GM21360 (cell line): Measurements from ENCODE around the gene PTCH2.

Experiments
- ATAC-seq: cut with Tn5 transposase; IDR thresholded peaks from one replicate; pipeline ENCODE4 v1.9.1; 2021; ENCODE audit warnings: mild to moderate bottlenecking, moderate library complexity; ENCODE audit not compliant: unreplicated experiment

The PTCH2 gene

DNA sequence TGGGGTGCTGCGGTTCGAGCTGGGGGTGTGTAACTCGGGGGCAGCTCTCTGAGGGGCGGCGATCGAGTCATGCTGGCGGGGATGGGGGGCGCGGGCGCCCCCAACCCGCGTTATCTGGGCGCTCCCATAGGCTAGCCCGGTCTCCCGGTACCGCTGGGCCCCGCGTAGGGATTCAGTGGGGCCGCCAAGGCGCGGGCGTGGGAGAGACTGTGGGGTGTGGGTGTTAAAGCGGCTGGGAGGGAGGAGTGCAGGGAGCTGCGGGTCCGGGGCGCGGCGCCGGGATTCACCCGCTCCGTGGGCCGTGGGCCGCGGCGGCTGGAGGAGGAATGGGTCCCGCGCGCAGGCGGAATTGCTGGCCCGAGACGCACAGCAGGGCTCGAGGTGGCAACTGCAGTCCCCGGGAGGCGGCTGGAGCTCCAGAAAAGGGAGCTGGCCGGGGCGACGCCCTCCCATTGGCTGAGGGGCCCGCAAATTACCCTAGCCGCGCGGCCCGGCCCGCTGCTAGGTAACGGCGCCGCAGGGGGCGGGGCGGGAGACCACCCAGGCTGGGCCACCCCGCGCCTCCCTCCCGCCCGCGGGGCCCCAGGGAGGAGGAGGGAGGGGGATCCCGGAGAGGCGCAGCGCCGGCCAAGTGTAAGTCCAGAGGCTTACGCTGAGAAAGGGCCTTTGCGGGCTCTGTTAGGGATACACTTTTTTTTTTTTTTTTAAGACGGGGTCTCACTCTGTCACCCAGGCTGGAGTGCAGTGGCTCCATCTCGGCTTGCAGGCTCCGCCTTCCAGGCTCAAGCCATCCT lies at the start of gene PTCH2:
TSS of gene PTCH2 (minus strand) at position 392 of the 794 bp plus-strand sequence. CDS start at position 71, 321 bp downstream.
- ATAC-seq: no peak

DNA sequence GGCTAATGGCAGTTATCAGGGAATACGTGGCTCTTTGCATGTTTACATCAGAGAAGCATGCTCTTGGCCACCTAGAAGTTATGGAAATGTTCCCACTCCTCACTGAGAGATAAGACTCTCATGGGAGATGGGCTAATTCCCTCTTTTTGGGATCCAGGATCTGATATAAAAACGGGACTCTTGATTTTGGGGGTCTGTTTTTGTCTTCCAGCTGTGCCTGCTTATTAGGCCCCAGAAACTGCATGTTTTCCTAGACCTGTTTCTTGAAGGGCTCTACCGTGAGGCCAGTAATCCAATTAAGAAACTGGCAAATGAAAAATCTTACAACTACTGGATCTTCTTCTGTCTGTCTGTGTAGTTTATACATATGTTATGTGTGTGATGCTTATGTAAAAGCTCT lies 47.0 kb upstream of the PTCH2 start:
- ATAC-seq: no peak

- ATAC-seq: no peak
These were observed 42.4 kb upstream of the PTCH2 start for GRCh38 chr1:44885406-44885805.

- no peak for ATAC-seq
These were observed 41.7 kb upstream of the PTCH2 start for GRCh38 chr1:44884746-44885145.

DNA sequence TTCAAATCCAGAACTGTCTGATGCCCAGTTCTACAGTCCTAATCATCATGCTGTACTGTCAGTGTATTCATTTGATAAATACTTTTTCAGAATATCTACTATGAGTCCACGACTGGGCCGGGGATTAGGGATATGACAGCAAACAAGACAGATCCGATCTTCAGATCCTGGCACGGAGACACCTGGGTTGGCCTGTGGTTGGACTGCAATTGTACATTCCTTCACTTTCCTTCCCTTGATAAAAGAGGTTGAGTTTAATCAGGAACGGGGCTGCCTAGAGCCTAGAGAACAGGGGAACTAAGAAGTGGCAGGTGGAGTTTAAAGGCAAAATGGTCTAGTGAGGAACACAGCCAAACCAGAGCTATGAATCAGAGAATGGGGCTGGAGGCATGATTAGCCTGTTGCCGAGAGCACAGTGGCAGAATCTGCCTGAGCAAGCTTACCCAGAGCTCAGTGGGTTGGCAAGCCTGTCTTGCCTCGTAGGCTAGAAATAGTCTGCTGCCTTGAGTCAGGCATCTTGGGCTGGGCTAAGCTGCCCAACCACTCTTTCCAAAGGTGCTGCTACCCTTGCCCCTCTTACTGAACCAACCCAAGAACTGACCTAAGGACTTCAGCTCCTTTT lies 38.1 kb upstream of the PTCH2 start:
- no peak for ATAC-seq

GRCh38 chr1:44874155-44874554 lies 31.1 kb upstream of the PTCH2 start:
- ATAC-seq: no peak

DNA sequence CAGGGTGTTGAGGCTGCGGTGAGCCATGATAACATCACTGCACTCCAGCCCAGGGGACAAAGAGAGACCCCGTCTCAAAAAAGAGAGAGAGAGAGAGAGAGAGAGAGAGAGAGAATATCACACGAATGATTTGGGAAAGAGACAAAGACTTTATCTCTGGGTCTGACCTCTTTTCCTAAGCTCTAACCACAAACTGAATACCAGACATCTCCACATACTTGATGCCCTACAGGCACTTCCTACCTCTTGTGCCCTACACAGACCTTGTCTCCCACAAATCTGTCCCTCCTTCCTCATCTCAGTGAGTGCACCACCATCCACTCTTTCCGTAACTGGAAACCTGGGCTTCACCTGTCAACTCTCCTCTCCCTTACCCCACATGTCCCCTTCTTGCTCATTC lies 27.0 kb upstream of the PTCH2 start:
- no peak for ATAC-seq

DNA sequence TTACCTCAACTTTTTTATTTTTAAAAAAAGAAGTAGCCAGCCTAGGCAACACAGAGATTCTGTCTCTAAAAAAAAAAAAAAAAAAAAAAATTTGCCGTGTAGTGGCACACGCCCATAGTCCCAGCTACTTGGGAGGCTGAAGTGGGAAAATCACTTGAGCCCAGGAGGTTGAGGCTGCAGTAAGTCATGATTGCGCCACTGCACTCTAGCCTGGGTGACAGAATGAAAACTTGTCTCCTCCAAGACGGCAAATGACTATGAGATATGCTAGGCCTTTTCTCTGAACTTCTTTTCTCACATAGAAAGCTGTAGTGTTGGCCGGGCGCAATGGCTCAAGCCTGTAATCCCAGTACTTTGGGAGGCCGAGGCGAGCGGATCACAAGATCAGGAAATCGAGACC lies 24.7 kb upstream of the PTCH2 start:
- no peak for ATAC-seq

DNA sequence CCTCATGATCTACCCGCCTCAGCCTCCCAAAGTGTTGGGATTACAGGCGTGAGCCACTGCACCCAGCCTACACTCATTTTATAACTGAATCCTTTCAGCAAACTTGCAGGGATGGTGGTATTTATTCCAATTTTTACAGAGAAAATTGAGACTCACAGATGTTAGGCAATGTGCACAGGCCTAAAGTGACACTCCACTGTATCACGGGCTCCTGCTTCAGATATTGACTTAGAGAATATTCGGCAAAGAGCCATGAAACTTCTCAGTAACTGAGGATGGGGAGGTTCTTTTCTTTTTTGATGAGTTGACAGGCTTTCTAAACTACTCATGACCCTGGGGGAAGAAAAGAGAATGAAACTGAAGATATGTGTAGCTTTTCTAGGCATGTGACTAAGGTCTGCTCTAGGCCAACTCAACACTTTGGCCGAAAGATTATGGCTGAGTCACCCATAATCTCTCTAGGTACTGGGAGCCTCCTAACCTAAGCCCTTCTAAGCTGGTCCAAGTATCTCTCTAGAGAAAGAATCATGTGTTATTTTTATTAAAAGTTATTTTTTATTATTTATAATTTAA lies 19.9 kb upstream of the PTCH2 start:
- no peak for ATAC-seq

- no peak for ATAC-seq
These were observed 17.9 kb upstream of the PTCH2 start for GRCh38 chr1:44860891-44861425.

DNA sequence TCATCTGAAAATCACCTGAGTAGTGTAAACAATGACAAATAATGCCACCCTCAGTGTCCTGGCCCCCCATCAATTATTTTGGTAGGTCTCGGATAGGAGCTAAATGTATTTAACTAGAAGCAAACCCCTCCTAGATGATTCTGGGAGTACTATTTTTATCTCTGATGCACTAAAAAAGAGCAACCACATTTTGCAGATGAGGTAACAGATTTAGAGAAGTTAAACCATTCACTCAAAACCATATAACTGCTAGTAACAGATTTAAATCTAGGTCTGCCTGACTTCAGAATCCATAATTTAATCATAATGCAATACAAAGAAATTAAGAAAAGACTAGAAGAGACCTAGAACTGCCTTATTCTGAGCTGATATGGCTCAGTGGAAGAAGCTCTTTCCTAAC lies 17.3 kb upstream of the PTCH2 start:
- ATAC-seq: no peak

GRCh38 chr1:44857446-44857845 lies 14.4 kb upstream of the PTCH2 start:
- ATAC-seq: no peak

GRCh38 chr1:44855742-44856141 lies 12.7 kb upstream of the PTCH2 start:
- ATAC-seq: no peak

DNA sequence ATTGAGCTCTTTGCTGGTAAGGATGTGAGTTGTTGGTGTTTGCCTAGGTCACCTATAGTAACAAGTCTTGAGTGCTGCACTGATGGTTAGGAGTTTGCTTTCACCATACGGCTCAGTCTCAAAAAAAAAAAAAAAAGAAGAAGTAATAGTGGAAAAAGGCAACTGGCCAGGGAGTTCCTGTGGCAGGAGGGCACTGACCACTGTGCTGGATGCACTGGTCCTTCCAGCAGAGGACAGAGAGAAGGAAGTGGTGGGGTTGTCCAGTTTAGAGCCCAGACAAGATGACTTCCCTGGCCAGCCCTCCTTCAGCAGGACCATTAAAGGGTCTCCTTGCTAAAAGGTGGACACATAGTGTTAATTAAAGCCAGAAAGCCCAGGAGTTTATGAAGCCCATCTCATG lies 11.9 kb upstream of the PTCH2 start:
- ATAC-seq: no peak

DNA sequence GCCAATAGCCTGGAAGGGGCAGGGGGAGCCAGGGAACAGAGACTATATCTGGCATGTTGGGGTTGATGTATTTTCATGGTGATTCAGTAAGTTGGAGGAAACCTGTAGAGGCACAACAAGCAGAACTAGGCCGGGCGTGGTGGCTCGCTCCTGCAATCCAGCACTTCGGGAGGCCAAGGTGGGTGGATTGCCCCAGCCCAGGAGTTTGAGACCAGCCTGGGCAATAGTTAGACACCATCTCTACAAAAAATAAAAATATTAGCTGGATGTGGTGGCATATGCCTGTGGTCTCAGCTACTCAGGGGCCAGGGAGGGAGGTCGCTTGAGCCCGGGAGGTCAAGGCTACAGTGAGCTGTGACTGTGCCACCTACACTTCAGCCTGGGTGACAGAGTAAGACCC lies 10.1 kb upstream of the PTCH2 start:
- ATAC-seq: no peak

DNA sequence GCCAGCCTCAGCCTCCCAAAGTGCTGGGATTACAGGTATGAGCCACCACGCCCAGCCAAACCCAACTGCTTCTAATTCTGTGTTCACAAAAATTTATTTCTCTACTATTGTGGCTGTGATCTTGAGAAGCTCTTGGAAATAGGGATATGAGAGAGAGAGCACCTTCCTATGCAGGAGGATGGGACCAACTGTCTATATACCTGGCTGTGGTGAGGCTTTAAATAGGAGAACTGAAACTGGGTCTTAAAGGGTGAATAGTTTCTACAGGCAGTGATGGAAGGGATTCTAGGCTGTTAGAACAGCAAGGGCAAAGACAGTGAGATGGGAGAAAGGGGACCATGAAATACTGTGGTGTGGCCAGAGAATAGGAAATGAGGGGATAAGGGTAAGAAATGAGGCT lies 8.3 kb upstream of the PTCH2 start:
- no peak for ATAC-seq

GRCh38 chr1:44849575-44850132 lies 6.6 kb upstream of the PTCH2 start:
- no peak for ATAC-seq

GRCh38 chr1:44848456-44849181 lies 5.6 kb upstream of the PTCH2 start:
- no peak for ATAC-seq

DNA sequence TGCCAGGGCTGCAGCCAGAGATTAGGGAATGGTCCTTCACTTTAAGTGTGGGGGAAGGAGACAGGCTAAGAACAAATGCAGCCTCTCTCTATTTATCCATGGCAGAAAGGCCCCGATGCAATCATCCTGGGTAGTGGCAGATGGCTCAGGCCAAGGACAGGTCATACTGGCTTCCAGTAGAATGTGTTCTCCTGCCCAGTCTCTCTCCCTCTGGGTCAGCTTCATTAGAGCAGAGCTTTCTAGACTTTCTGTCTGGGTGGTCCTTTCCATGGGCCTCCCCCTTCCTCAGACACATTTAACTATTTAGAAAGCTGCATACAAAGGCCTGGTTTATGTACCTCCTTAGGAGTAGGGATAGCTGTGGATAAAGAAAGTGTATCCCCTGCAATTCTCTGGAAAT lies 4.8 kb upstream of the PTCH2 start:
- no peak for ATAC-seq

GRCh38 chr1:44846985-44847384 lies 3.9 kb upstream of the PTCH2 start:
- ATAC-seq: no peak

- ATAC-seq: no peak
These were observed 579 bp downstream of the PTCH2 start for GRCh38 chr1:44842486-44842861.
